Esophagus (tissue), 2 donors: ENCODE data around the gene BPIFB1. TPM values are rescaled to one million over a fixed set of nuclear protein-coding genes. Genes with fewer than 3 reads are reported as not detected.

Source experiments
- H3K27ac ChIP-seq, 2 donors: one replicate each; pipeline ENCODE4 v1.5.1; 2013; ENCODE audit warnings: low read depth in 2 of 2, mild to moderate bottlenecking in 2 of 2, inconsistent platforms in 1 of 2, low read length in 1 of 2, moderate library complexity in 1 of 2
- H3K27me3 ChIP-seq, 2 donors: one replicate each; pipeline ENCODE4 v1.6.1; 2013; ENCODE audit warnings: low read length in 2 of 2, control low read depth in 1 of 2, mild to moderate bottlenecking in 1 of 2; ENCODE audit not compliant: insufficient read depth in 2 of 2, control insufficient read depth in 1 of 2
- H3K36me3 ChIP-seq, 2 donors: one replicate each; pipeline ENCODE4 v1.6.1; 2013; ENCODE audit warnings: low read length in 1 of 2; ENCODE audit not compliant: control insufficient read depth in 2 of 2, insufficient read depth in 2 of 2
- H3K4me1 ChIP-seq, 2 donors: one replicate each; pipeline ENCODE4 v1.6.1; 2013; ENCODE audit warnings: low read length in 1 of 2; ENCODE audit not compliant: control insufficient read depth in 2 of 2, insufficient read depth in 2 of 2
- H3K4me3 ChIP-seq, 2 donors: one replicate each; pipeline ENCODE4 v1.5.1; 2013; ENCODE audit warnings: low read length in 2 of 2, mild to moderate bottlenecking in 2 of 2, low read depth in 1 of 2, moderate library complexity in 1 of 2
- H3K9me3 ChIP-seq, 2 donors: one replicate each; pipeline ENCODE4 v1.6.1; 2013; ENCODE audit warnings: mild to moderate bottlenecking in 2 of 2, low read depth in 1 of 2, low read length in 1 of 2, moderate library complexity in 1 of 2; ENCODE audit not compliant: control insufficient read depth in 2 of 2, insufficient read depth in 1 of 2
- WGBS, 2 donors: extraction: QIAGEN DNeasy Blood & Tissue Kit; methylation state at CpG; one replicate each; pipeline ENCODE4 v1.1.7; 2013; 5-methylcytosine and 5-hydroxymethylcytosine counted together
- polyA plus RNA-seq, 2 donors: library from polyadenylated mRNA; stranded (reverse); fragments of 200-250 nt; gene quantifications; one replicate each; pipeline ENCODE4 v1.2.3, GENCODE V29; 2013
- donor health status: healthy with polysubstance abuse.
- donor health status: Bipolar disorder and iron deficiency.

The BPIFB1 gene
- polyA plus RNA-seq, 2 donors: 0.77 to 1.4 TPM

DNA sequence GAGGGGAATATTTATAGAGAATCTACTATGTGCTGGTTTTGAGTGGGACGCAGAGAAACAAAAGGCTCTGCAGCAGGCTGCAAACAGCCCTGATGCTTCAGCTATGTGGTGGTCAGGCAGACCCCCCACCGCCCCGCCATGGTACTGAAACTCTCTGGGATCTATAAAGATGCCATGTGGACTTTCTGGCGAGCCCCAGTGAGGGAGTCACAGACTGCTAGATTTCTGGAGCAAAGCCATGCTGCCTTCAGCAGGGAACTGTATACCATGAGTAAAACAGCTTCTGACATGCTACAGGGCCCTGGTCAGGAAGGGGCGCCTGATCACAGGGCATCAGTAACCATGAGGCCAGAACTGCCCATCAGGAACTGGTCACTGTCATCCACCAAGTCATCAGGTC is 19.2 kb upstream of the BPIFB1 start:
- no peak overlapping the region for H3K4me3 ChIP-seq
- H3K36me3 ChIP-seq: no peaks in the 10 kb centered on the region
- WGBS, 2 donors: 74 to 75% methylated on average over 5 of the region's 5 CpGs
- H3K27me3 ChIP-seq: peaks cover 0 to 3% of the 10 kb centered on the region in 2 donors
- H3K4me1 ChIP-seq: no peaks in the 10 kb centered on the region
- peaks cover 0 to 2% of the 10 kb centered on the region in 2 donors for H3K9me3 ChIP-seq
- H3K27ac ChIP-seq: no peak overlapping the region

GRCh38 chr20:33267701-33268100 is 15.3 kb upstream of the BPIFB1 start:
- H3K36me3 ChIP-seq: no peaks in the 10 kb centered on the region
- WGBS, 2 donors: 64 to 71% methylated on average over 3 of the region's 3 CpGs
- H3K4me1 ChIP-seq: no peaks in the 10 kb centered on the region
- H3K27ac ChIP-seq: no peak overlapping the region
- H3K4me3 ChIP-seq: no peak overlapping the region
- H3K27me3 ChIP-seq: peaks cover 0 to 3% of the 10 kb centered on the region in 2 donors
- no peaks in the 10 kb centered on the region for H3K9me3 ChIP-seq

- Histone ChIP-seq H3K9me3 (no peaks in the 10 kb centered on the region), H3K4me3 (no peak overlapping the region), H3K27ac (no peak overlapping the region), H3K36me3 (no peaks in the 10 kb centered on the region), H3K4me1 (no peaks in the 10 kb centered on the region), H3K27me3 (no peaks in the 10 kb centered on the region)
- WGBS, 2 donors: 82 to 85% methylated on average over 10 of the region's 10 CpGs
These were observed 10.7 kb upstream of the BPIFB1 start for GRCh38 chr20:33272155-33272873.

DNA sequence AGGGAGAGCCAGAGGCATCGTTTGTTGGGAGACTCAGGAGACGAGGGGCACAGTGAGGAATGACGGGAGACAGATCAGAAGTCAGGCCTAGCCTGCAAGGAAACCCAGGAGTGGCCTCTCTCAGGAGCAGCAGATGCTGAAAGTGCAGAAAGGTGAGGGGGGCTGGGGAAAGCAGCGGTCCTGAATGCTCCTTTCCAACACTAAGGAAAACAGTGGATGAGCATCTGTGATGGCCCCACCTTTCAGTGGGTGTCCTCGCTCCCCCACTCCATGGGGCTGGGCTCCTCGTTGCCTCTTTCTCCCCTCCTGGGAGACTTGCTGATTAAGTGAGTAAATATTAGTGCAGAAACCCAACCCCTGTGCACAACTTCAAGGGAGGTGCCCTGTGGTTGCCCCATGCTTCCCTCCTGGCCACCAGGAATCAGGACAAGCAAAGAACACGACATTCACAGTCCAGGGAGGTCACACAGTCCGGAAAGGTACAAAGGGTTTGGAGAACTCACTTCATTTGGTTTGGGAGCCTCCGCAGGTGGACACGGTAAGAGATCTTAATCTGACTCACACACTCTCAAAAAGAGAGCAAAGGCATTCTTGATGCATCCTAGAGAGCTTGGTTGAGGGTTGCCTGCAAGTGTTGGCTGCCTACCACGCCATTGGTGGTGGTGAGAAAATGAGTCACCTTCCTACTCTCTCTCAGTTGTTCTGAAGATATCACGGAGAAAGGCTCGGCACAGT is 9.7 kb upstream of the BPIFB1 start:
- Histone ChIP-seq H3K4me1 (no peaks in the 10 kb centered on the region), H3K4me3 (no peak overlapping the region), H3K9me3 (no peaks in the 10 kb centered on the region), H3K27me3 (no peaks in the 10 kb centered on the region), H3K27ac (no peak overlapping the region), H3K36me3 (no peaks in the 10 kb centered on the region)
- 55 to 64% methylated on average over 13 of the region's 13 CpGs for WGBS, 2 donors

- Histone ChIP-seq H3K4me3 (no peak overlapping the region), H3K36me3 (no peaks in the 10 kb centered on the region), H3K4me1 (no peaks in the 10 kb centered on the region), H3K27ac (no peak overlapping the region), H3K9me3 (no peaks in the 10 kb centered on the region), H3K27me3 (no peaks in the 10 kb centered on the region)
- 64 to 70% methylated on average over 8 of the region's 8 CpGs for WGBS, 2 donors
These were observed 7.8 kb upstream of the BPIFB1 start for GRCh38 chr20:33275215-33275614.

GRCh38 chr20:33275871-33276270 is 7.1 kb upstream of the BPIFB1 start:
- no peak overlapping the region for H3K27ac ChIP-seq
- H3K4me1 ChIP-seq: no peaks in the 10 kb centered on the region
- H3K4me3 ChIP-seq: no peak overlapping the region
- WGBS, 2 donors: 63 to 68% methylated on average over 3 of the region's 3 CpGs
- no peaks in the 10 kb centered on the region for H3K27me3 ChIP-seq
- H3K9me3 ChIP-seq: no peaks in the 10 kb centered on the region
- H3K36me3 ChIP-seq: no peaks in the 10 kb centered on the region

DNA sequence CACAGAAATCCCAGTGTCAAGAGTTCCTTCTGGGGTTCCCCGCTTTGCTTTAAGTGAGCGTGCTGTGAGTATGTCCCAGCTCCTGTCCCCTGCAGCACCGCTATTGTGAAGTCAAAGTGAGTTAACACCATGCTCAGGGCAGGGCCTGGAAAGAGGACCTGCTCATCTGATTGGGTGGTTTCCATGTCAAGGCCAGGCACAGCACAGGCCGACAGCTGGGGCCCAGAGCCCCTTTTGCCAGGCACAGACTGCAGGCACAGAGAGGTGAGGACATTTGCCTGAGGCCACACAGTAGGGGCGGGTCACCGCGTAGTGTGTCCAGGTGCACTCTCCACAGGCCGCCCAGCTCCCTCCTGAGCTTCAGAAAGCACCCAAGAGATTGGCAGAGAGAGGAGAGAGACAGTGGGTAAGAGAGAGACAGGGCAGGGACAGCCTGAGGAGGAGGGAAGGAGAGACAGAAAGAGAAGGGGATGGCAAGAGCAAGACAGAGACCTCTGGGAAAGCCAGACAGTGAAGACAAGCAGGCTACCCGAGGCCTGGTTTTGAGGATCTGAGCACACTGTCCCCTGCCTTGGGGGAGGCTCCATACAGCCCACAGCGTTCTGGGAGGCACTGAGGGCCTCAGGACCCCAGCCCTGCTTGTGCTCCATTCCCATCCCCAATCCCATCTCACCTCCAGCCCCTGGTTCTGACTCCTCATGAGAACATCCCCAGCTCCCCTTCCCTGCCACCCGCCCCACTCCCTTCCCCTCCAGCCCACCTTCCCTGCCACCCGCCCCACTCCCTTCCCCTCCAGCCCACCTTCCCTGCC is 6.5 kb upstream of the BPIFB1 start:
- Histone ChIP-seq H3K27ac (no peak overlapping the region), H3K4me1 (no peaks in the 10 kb centered on the region), H3K36me3 (no peaks in the 10 kb centered on the region), H3K9me3 (no peaks in the 10 kb centered on the region), H3K27me3 (no peaks in the 10 kb centered on the region), H3K4me3 (no peak overlapping the region)
- 78 to 79% methylated on average over 11 to 12 of the region's 12 CpGs for WGBS, 2 donors

DNA sequence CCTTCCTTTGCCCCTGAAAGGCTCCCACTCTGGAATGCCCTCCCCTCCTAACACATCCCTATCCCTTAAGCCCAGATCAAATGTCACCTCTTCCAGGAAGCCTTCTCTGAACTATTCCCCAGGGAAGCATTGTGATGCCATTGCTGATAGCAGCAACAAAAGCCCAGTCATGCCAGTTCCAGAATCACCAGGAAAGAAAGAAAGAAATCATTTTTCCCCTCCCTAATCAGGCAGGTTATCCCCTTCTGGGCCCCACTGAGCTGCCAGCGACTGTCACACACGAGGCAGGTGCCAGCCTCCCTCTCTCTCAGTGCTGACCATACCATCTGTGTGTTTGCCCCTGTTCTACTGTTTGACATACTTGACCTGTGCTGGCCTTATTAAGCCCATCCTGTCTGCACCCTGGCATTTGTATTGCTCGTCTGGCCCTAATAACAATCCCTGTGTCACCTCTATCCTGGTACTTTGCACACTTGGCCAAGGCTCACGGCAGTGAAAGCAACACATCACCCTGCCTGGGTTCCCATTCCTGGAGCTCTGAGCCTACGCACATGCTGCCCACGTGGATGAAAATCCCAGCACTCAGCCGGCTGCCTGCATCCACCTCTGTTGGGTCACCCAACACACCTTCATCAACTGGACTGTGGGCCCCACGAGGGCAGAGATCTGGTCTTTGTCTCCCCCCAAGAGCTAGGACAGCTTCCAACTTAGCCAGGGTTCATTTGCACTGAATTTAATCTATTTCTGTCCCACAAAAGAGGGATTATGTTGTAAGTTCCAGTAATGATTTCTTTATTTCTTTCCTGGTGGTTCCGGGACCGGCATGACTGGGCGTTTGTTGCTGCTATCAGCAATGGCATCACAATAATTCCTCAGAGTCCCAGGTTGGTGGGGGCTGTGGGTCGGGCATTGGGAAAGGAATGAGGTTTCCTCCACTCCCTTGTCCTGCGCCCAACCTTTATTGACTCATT is 5.3 kb upstream of the BPIFB1 start:
- H3K4me1 ChIP-seq: no peaks in the 10 kb centered on the region
- no peaks in the 10 kb centered on the region for H3K9me3 ChIP-seq
- WGBS, 2 donors: 37 to 41% methylated on average over 13 of the region's 13 CpGs
- no peak overlapping the region for H3K27ac ChIP-seq
- no peaks in the 10 kb centered on the region for H3K27me3 ChIP-seq
- H3K4me3 ChIP-seq: no peak overlapping the region
- no peaks in the 10 kb centered on the region for H3K36me3 ChIP-seq

- H3K4me1 ChIP-seq: no peaks in the 10 kb centered on the region
- H3K27me3 ChIP-seq: peaks cover 0 to 4% of the 10 kb centered on the region in 2 donors
- no peak overlapping the region for H3K4me3 ChIP-seq
- no peaks in the 10 kb centered on the region for H3K9me3 ChIP-seq
- 70 to 76% methylated on average over 3 of the region's 3 CpGs for WGBS, 2 donors
- no peak overlapping the region for H3K27ac ChIP-seq
- H3K36me3 ChIP-seq: no peaks in the 10 kb centered on the region
These were observed 4.3 kb upstream of the BPIFB1 start for GRCh38 chr20:33278700-33279099.
